Pancreas (tissue), 10 donors: ENCODE data around the gene INSR. TPM values are rescaled to one million over a fixed set of nuclear protein-coding genes. Genes with fewer than 3 reads are reported as not detected.

Experiments used
- ATAC-seq, 4 donors: fragments of 200-7000 bp; cut with Tn5 transposase; one replicate each; pipeline versions ENCODE4 v1.8.0 to v1.9.1; 2020; ENCODE audit warnings: mild to moderate bottlenecking in 4 of 4, moderate library complexity in 4 of 4
- DNase-seq, 6 donors: peaks; one replicate each; pipeline ENCODE4 v3.0.0-alpha.2; 2020
- FAIRE-seq: peaks from 2 replicates; lab custom pipeline; 2012; peaks lifted over from hg19 to GRCh38; lab: Jason Lieb, UNC
- H3K27ac ChIP-seq, 4 donors: fragments of 200-600 bp; sonication (generic); 1 replicate in 3 of 4; 2 replicates in 1 of 4; pipeline versions ENCODE4 v1.5.0 to v1.8.0; 2020
- H3K27me3 ChIP-seq, 4 donors: fragments of 200-600 bp; one replicate each; pipeline ENCODE4 v1.8.0; 2021
- H3K36me3 ChIP-seq, 3 donors: fragments of 200-600 bp; sonication (generic) in 1 of 3; one replicate each; pipeline versions ENCODE4 v1.5.0 to v1.8.0; 2020 to 2021
- H3K4me1 ChIP-seq, 3 donors: fragments of 200-600 bp; one replicate each; pipeline ENCODE4 v1.8.0; 2021
- H3K4me3 ChIP-seq, 4 donors: fragments of 200-600 bp; sonication (generic) in 2 of 4; one replicate each; pipeline versions ENCODE4 v1.5.0 to v1.8.0; 2020 to 2021
- H3K9me3 ChIP-seq, 4 donors: fragments of 200-600 bp; one replicate each; pipeline ENCODE4 v1.8.0; 2021
- WGBS, 2 donors: extraction: QIAGEN DNeasy Blood & Tissue Kit; methylation state at CpG; one replicate each; pipeline ENCODE4 v1.1.7; 2013; 5-methylcytosine and 5-hydroxymethylcytosine counted together
- intact Hi-C, 3 donors: fragments of 100-400 bp; cut with DNase I; formaldehyde crosslinking; loops; one replicate each; pipeline versions ENCODE4 v1.11.1 to v1.14.2; 2022
- polyA plus RNA-seq, 2 donors: library from polyadenylated mRNA; stranded (reverse); fragments of 200-250 nt; gene quantifications; one replicate each; pipeline ENCODE4 v1.2.3, GENCODE V29; 2013
- total RNA-seq, 6 donors: library from RNA; stranded (reverse); fragmentation: NEBNext Ultra II Directional in 4 of 6; extraction: Animal tissue kit (Norgen Biotek cat#: 25700) in 4 of 6; gene quantifications; one replicate each; pipeline versions ENCODE4 v1.2.1 to v1.2.4, GENCODE V29; 2021 to 2023
- TF ChIP-seq, protein P1 (sequence below), 4 donors: fragments of 200-600 bp; sonication (generic) in 3 of 4; IDR thresholded peaks; one replicate each; pipeline versions ENCODE4 v1.5.0 to v1.8.0; 2021; ENCODE audit warnings: antibody characterized with exemption in 4 of 4
- donor health status: healthy with polysubstance abuse.
- donor health status: DM: no; HTN: no; CAD: no; lungs with moderate emphysema.
- donor health status: DM: no; HTN: no; CAD: no.
- donor health status: control.
- donor health status: control.
- donor health status: Bipolar disorder and iron deficiency.
- donor health status: DM: yes; HTN: yes; CAD: no.
- donor health status: DM: no; HTN: no; CAD: no.
- donor health status: DM: no; HTN: no; CAD: no.
- donor health status: DM: yes; HTN: yes; CAD: no.

INSR gene
- total and polyA plus RNA-seq, 8 donors, result 45.1 to 205 (median 120) TPM

DNA sequence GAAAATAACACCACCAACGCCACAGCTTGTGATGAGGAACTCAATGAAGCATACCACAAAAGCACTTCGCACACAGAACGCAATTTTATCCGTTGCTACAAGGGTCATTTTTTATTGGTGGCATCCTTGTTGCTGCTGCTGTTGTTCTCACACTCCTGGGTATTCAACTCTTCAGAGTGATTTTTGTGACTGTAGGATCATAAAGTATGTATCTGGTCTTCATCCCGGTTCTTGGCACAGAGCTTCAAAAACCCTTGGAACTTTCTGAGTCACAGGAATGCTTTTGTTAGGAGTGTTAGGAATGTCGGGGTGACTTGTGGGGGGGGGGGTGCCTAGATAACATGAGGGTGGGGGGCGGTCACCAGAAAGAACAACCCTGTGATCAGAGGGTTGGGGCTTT, 116.3 kb downstream of the INSR start:
- DNase-seq (no peak), FAIRE-seq (no peak), ATAC-seq (no peak)
- intact Hi-C loops, result no loop called here
- TF ChIP-seq, protein P1, sequence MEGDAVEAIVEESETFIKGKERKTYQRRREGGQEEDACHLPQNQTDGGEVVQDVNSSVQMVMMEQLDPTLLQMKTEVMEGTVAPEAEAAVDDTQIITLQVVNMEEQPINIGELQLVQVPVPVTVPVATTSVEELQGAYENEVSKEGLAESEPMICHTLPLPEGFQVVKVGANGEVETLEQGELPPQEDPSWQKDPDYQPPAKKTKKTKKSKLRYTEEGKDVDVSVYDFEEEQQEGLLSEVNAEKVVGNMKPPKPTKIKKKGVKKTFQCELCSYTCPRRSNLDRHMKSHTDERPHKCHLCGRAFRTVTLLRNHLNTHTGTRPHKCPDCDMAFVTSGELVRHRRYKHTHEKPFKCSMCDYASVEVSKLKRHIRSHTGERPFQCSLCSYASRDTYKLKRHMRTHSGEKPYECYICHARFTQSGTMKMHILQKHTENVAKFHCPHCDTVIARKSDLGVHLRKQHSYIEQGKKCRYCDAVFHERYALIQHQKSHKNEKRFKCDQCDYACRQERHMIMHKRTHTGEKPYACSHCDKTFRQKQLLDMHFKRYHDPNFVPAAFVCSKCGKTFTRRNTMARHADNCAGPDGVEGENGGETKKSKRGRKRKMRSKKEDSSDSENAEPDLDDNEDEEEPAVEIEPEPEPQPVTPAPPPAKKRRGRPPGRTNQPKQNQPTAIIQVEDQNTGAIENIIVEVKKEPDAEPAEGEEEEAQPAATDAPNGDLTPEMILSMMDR (IDR thresholded peaks at IDR 0.05), result no peak
- peak overlapping the region in 2 of 4 donors; percentile 58 to 66 for H3K27ac ChIP-seq
- H3K36me3 ChIP-seq, result peaks cover 0 to 27% (median 4%) of the 10 kb centered on the region in 3 donors
- no peaks in the 10 kb centered on the region for H3K27me3 ChIP-seq
- 64 to 70% methylated on average over 7 of the region's 7 CpGs for WGBS, 2 donors
- H3K9me3 ChIP-seq, result no peaks in the 10 kb centered on the region
- peaks cover 28 to 34% (median 33%) of the 10 kb centered on the region in 3 donors for H3K4me1 ChIP-seq
- H3K4me3 ChIP-seq, result no peak overlapping the region

DNA sequence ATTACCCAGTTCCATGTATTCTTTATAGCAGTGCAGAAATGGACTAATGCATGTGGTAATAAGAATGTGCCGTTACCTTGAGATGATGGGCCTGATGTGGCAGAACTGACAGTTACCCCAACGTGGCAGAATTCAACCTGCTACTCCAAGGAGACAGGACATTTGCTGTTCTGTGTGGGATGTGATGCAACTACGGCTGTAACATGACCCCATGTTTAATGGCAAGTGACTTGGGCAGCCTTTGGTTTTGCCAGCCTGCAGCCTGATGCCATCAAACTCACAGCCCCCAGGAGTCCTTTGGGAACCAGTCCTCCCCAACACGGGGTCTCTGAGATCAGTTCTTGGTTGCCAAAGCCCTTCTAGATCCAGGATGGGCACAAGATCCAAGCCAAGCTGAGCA, 117.4 kb downstream of the INSR start:
- Histone ChIP-seq H3K27me3 (no peaks in the 10 kb centered on the region), H3K4me1 (peaks cover 18 to 24% (median 22%) of the 10 kb centered on the region in 3 donors), H3K4me3 (no peak overlapping the region), H3K27ac (no peak overlapping the region), H3K36me3 (peaks cover 0 to 39% (median 4%) of the 10 kb centered on the region in 3 donors), H3K9me3 (no peaks in the 10 kb centered on the region)
- intact Hi-C loops, result no loop called here
- WGBS, 2 donors, result 78 to 90% methylated on average over 4 of the region's 4 CpGs
- FAIRE-seq, result no peak
- ATAC-seq, result no peak
- DNase-seq, result no peak
- TF ChIP-seq, protein P1 (IDR thresholded peaks at IDR 0.05), result no peak

DNA sequence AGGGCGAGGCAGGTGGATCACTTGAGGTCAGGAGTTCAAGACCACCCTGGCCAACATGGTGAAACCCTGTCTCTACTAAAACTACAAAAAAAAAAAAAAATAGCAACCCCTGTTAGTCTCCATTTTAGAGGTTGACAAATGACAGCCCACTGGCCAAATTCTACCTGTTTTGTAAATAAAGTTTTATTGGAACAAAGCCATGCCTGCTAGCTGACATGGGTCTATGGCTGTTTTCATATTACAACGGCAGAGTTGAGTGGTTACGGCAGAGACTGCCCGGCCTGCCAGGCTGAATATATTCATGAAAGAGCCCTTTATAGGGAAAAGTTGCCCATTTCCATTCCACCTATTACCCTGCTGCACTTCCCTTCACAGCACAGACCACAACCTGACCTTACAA, 121.4 kb downstream of the INSR start:
- DNase-seq, result no peak

DNA sequence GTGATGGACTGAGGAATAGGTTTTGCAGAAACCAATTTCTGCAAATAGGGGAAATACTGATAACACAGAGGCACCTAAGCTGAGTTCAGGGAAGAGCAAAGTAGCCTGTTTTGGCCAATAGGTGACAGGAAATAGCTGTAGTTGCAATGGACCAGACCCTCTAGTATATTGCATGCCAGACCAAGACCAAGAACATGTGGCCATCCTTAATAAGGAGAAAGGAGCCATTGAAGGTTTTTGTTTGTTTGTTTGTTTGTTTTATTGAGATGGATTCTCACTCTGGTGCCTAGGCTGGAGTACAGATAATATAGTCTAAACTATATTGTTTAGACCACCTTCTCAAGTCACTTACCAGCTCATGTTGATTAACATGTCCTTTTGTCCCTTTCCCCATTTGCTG, 123.2 kb downstream of the INSR start:
- Histone ChIP-seq H3K27ac (no peak overlapping the region), H3K4me1 (no peaks in the 10 kb centered on the region), H3K36me3 (peaks cover 6 to 88% (median 33%) of the 10 kb centered on the region in 3 donors), H3K27me3 (no peaks in the 10 kb centered on the region), H3K4me3 (no peak overlapping the region), H3K9me3 (no peaks in the 10 kb centered on the region)
- FAIRE-seq (no peak), ATAC-seq (no peak), DNase-seq (no peak)
- TF ChIP-seq, protein P1 (IDR thresholded peaks at IDR 0.05), result no peak
- intact Hi-C loops, result no loop called here

More for the DNA sequence above, 121.4 kb downstream of the INSR start:
- no peak for FAIRE-seq
- Histone ChIP-seq H3K27ac (no peak overlapping the region), H3K36me3 (peaks cover 6 to 77% (median 21%) of the 10 kb centered on the region in 3 donors), H3K4me3 (no peak overlapping the region), H3K9me3 (no peaks in the 10 kb centered on the region), H3K4me1 (no peaks in the 10 kb centered on the region), H3K27me3 (no peaks in the 10 kb centered on the region)
- 94 to 98% methylated on average over 4 of the region's 4 CpGs for WGBS, 2 donors
- TF ChIP-seq, protein P1 (IDR thresholded peaks at IDR 0.05), result no peak
- intact Hi-C loops, result no loop called here
- no peak for ATAC-seq

DNA sequence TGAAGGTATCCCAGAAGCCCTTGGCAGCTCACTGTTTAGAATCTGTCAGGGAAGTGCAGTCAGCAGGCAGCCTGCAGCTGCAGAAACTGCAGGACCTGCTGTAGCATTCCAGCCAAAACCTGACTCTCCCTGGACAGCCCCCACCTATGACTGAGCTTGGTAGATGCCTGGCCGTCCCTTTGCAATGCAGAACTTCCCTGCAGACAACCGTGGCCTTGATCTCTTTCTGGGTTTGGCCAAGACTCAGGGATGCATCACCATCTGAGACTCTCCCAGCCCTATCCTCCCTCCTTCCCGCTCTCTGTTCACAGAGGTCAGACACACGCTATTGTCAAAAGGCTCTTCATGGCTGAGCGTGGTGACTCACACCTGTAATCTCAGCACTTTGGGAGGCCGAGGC, 125.3 kb downstream of the INSR start:
- TF ChIP-seq, protein P1 (IDR thresholded peaks at IDR 0.05), result no peak
- H3K27ac ChIP-seq, result no peak overlapping the region
- ATAC-seq (peak in 1 of 4 donors; percentile 5), FAIRE-seq (no peak), DNase-seq (no peak)
- WGBS, 2 donors, result 65 to 80% methylated on average over 6 of the region's 6 CpGs
- H3K27me3 ChIP-seq, result no peaks in the 10 kb centered on the region
- no peaks in the 10 kb centered on the region for H3K4me1 ChIP-seq
- H3K4me3 ChIP-seq, result no peak overlapping the region
- intact Hi-C loops, result no loop called here
- H3K36me3 ChIP-seq, result peaks cover 6 to 83% (median 31%) of the 10 kb centered on the region in 3 donors
- no peaks in the 10 kb centered on the region for H3K9me3 ChIP-seq
